ENCODE data around the gene RNF220. TPM values are rescaled to one million over a fixed set of nuclear protein-coding genes. Genes with fewer than 3 reads are reported as not detected.

RNF220 gene
- total RNA-seq: 83.9 and 106 TPM in 2 replicates

DNA sequence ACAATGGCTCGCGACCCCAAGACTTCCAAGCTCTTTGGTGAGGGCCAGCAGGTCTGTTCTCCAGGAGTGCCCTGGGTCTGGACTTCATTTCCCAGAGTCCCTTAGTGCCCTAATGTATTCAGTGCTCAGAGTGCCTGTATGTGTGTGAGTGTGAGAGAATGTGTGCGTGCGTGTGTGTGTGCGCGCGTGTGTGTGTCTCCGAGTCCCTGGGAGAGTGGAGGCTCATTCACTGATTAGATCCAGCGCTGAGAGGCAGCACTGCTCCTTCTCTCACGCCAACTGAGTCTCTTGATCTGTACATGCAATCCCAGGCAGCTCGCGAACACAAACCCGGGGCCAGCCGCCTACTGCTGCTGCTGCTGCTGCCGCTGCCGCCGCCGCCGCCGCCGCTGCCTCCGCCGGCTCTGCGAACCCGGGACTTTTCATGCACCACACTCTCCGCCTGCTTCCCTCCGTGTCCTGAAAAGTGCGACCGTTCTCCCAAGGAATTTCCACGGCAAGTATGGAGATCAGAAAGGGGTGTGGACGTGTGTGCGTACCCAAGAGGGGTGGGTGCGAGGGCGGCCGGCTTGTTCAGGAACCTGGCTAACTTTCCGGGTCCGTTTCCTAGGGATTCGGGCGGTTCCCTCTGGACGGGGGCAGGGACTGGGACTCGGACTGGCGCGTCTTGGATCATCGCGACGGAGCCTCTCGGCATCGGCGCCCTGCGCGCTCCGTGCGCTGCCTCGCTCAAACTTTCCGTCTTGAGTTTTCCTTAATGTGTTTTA lies at the start of gene RNF220:
TSS of gene RNF220 (plus strand) at position 225 of the 767 bp plus-strand sequence.

GRCh38 chr1:44674113-44675000 lies 269.3 kb downstream of the RNF220 start, which contains the start of the genes ARMH1 and TMEM53:
Gene ARMH1 (plus strand): TSS chr1:44674714. CDS start chr1:44689698, 14,984 bp downstream.
Gene TMEM53 (minus strand): TSS chr1:44674481. CDS start chr1:44674391, 90 bp downstream.

Small RNA genes lying within 50 kb of the gene (small RNA-seq; reads per million reads assigned to genes)
- gene MIR5584 (ENCODE audit: low replicate concordance) (not detected), gene RNU6-369P (ENCODE audit: low replicate concordance) (not detected)

Other genes with a start within 250 kb of the RNF220 start
- gene DMAP1, start 191.8 kb upstream of the RNF220 start, total RNA-seq: 27.4 and 28.8 TPM in 2 replicates
- gene ERI3, start 50.0 kb upstream of the RNF220 start, total RNA-seq: 44.2 and 55.4 TPM in 2 replicates